Activated naive CD4-positive, alpha-beta T cell treated with anti-CD3 and anti-CD28 coated beads, Interleukin-2, amount 50 U/mL, for 72 hours (primary cell): ENCODE results near the gene SLC23A1. TPM values are rescaled to one million over a fixed set of nuclear protein-coding genes. Genes with fewer than 3 reads are reported as not detected.
A peak's percentile ranks its signal among the peaks of the same experiment; 100 is the strongest.
"Not testable (repeated sequence)": the region's sequence is repeated elsewhere in the genome, so short reads cannot be mapped to it uniquely, and the experiment has no call there.

Experiments
- ATAC-seq, 2 donors: fragments of 150-1000 bp; cut with Tn5 transposase; 2 replicates each; pipeline ENCODE4 v1.10.0; 2021; ENCODE audit warnings: mild to moderate bottlenecking in 2 of 2, moderate library complexity in 2 of 2
- DNase-seq, 2 donors: peaks; one replicate each; pipeline ENCODE4 v3.0.0; 2021 to 2022; ENCODE audit warnings: low spot score in 2 of 2
- H3K27ac Mint-ChIP-seq, 2 donors: one replicate each; pipeline ENCODE4 v1.8.0; 2022; ENCODE audit warnings: mild to moderate bottlenecking in 2 of 2, mixed read lengths in 2 of 2
- H3K36me3 Mint-ChIP-seq, 2 donors: one replicate each; pipeline ENCODE4 v1.8.0; 2022; ENCODE audit warnings: mixed read lengths in 2 of 2
- H3K9me3 Mint-ChIP-seq, 2 donors: one replicate each; pipeline ENCODE4 v1.8.0; 2022; ENCODE audit warnings: mixed read lengths in 2 of 2
- total RNA-seq, 2 donors: library from RNA; stranded (reverse); gene quantifications; one replicate each; pipeline ENCODE4 v1.2.3, GENCODE V29; 2022

SLC23A1 gene
- total RNA-seq, 2 donors from 2014 or later, result 0.25 to 2.3 TPM

DNA sequence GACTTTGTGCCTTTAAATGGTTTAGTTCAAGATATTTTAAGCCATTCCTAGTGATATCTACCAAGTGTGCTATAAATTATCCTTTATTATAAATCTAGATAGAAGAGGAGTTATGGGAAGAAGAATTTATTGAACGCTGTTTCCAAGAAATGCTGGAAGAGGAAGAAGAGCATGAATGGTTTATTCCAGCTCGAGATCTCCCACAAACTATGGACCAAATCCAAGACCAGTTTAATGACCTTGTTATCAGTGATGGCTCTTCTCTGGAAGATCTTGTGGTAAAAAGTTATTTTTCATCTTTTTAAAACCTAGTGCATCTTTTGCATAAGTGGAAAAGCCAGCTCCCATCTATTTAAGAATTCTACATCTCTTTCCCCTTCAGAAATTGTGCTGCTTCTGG is 18.6 kb downstream of the SLC23A1 start:
- no peaks in the 10 kb centered on the region for H3K9me3 Mint-ChIP-seq
- DNase-seq (no peak), ATAC-seq (no peak)
- H3K27ac Mint-ChIP-seq, result no peak overlapping the region
- peaks cover 0 to 19% of the 10 kb centered on the region in 2 donors for H3K36me3 Mint-ChIP-seq

- ATAC-seq, result no peak
- no peak for DNase-seq
- Mint-ChIP-seq H3K27ac (no peak overlapping the region), H3K36me3 (peaks cover 0 to 19% of the 10 kb centered on the region in 2 donors), H3K9me3 (no peaks in the 10 kb centered on the region)
Observed at GRCh38 chr5:139363937-139364336, 19.2 kb downstream of the SLC23A1 start.

GRCh38 chr5:139361835-139362429 is 21.2 kb downstream of the SLC23A1 start:
- H3K9me3 Mint-ChIP-seq, result no peaks in the 10 kb centered on the region
- DNase-seq (no peak), ATAC-seq (no peak)
- H3K27ac Mint-ChIP-seq, result peak overlapping the region in 1 of 2 donors; percentile 40
- H3K36me3 Mint-ChIP-seq, result peaks cover 0 to 19% of the 10 kb centered on the region in 2 donors

- DNase-seq (no peak), ATAC-seq (no peak)
- Mint-ChIP-seq H3K9me3 (no peaks in the 10 kb centered on the region), H3K27ac (no peak overlapping the region), H3K36me3 (peaks cover 0 to 19% of the 10 kb centered on the region in 2 donors)
Observed at GRCh38 chr5:139360384-139360783, 22.7 kb downstream of the SLC23A1 start.

GRCh38 chr5:139358064-139358463 is 25.0 kb downstream of the SLC23A1 start:
- Mint-ChIP-seq H3K9me3 (no peaks in the 10 kb centered on the region), H3K27ac (no peak overlapping the region), H3K36me3 (peaks cover 0 to 11% of the 10 kb centered on the region in 2 donors)
- ATAC-seq (no peak), DNase-seq (no peak)

DNA sequence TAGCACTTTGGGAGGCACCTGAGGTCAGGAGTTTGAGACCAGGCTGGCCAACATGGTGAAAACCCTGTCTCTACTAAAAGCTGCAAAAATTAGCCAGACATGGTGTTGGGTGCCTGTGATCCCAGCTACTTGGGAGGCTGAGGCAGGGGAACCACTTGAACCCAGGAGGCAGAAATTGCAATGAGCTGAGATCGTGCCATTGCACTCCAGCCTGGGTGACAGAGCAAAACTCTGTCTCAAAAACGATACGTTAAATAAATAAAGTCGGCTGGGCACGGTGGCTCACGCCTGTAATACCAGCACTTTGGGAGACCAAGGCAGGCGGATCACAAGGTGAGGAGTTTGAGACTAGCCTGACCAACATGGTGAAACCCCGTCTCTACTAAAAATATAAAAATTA is 27.2 kb downstream of the SLC23A1 start:
- not testable (repeated sequence) for ATAC-seq, DNase-seq, H3K9me3 Mint-ChIP-seq, H3K36me3 Mint-ChIP-seq, H3K27ac Mint-ChIP-seq

DNA sequence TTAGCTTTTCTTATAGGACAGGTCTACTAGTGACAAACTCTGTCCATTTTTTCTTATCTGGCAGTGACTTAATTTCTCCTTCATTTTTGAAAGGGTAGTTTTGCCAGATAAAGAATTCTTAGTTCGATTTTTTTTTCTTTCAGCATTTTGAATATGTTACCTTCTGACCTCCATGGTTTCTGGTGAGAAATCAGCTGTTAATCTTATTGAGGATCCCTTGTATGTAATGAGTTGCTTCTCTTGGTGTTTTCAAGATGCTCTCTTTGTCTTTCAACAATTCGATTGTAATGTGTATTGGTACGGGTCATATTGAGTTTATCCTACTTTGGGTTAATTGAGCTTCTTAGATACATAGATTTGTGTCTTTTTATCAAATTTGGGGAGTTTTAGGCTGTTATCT is 28.9 kb downstream of the SLC23A1 start:
- H3K27ac Mint-ChIP-seq, result no peak overlapping the region
- no peak for ATAC-seq

GRCh38 chr5:139347863-139348262 is 35.2 kb downstream of the SLC23A1 start:
- H3K27ac Mint-ChIP-seq, DNase-seq, H3K9me3 Mint-ChIP-seq: not testable (repeated sequence)
- peak in 1 of 2 donors; percentile 14 for ATAC-seq
- peaks cover 6 to 16% of the 10 kb centered on the region in 2 donors for H3K36me3 Mint-ChIP-seq

More for the DNA sequence above, 28.9 kb downstream of the SLC23A1 start:
- DNase-seq, result no peak
- H3K36me3 Mint-ChIP-seq, result peaks cover 0 to 9% of the 10 kb centered on the region in 2 donors
- H3K9me3 Mint-ChIP-seq, result no peaks in the 10 kb centered on the region

- not testable (repeated sequence) for H3K9me3 Mint-ChIP-seq, ATAC-seq, DNase-seq
- H3K27ac Mint-ChIP-seq, result peak overlapping the region in 1 of 2 donors; percentile 81
- peaks cover 18 to 31% of the 10 kb centered on the region in 2 donors for H3K36me3 Mint-ChIP-seq
Observed at GRCh38 chr5:139345442-139345841, 37.7 kb downstream of the SLC23A1 start.

DNA sequence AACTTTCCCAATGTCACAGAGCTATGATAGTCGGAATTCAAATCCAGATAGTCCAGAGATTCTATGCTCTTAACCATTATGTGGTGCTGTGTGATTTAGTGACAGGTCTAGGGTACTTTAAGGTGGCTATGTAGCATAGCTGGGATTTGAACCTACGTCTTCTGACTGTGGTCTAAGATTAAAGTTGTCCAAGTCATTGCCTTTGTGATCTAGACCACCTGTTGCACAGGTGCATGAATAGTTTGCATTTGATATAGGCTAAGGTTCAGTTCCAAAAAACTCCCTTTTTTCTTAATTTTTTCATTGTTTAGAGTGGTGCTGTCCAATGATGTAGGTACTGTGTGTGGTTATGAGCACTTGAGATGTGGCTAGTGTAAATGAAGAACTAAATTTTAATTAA is 38.9 kb downstream of the SLC23A1 start:
- ATAC-seq (no peak), DNase-seq (no peak)
- Mint-ChIP-seq H3K9me3 (no peaks in the 10 kb centered on the region), H3K27ac (no peak overlapping the region), H3K36me3 (peaks cover 18 to 31% of the 10 kb centered on the region in 2 donors)

- no peaks in the 10 kb centered on the region for H3K9me3 Mint-ChIP-seq
- H3K36me3 Mint-ChIP-seq, result peaks cover 18 to 31% of the 10 kb centered on the region in 2 donors
- H3K27ac Mint-ChIP-seq, result peak overlapping the region; percentile 94 to 98
- ATAC-seq, result no peak
- no peak for DNase-seq
Observed at GRCh38 chr5:139343476-139343875, 39.6 kb downstream of the SLC23A1 start.

GRCh38 chr5:139342423-139342723 is 40.7 kb downstream of the SLC23A1 start:
- DNase-seq (no peak), ATAC-seq (no peak)
- Mint-ChIP-seq H3K9me3 (no peaks in the 10 kb centered on the region), H3K36me3 (peaks cover 18 to 31% of the 10 kb centered on the region in 2 donors), H3K27ac (peak overlapping the region; percentile 94 to 98)

- no peaks in the 10 kb centered on the region for H3K9me3 Mint-ChIP-seq
- ATAC-seq (peak; percentile 88 to 92), DNase-seq (peak; percentile 96)
- peaks cover 18 to 26% of the 10 kb centered on the region in 2 donors for H3K36me3 Mint-ChIP-seq
- peak within 1 kb of the TSS; percentile 94 to 98 for H3K27ac Mint-ChIP-seq
Observed at GRCh38 chr5:139341689-139342422, 41.2 kb downstream of the SLC23A1 start, which contains the start of gene PAIP2. TSS of gene PAIP2 (plus strand) at chr5:139341854. CDS start at chr5:139363785, 21,931 bp downstream.

GRCh38 chr5:139341187-139341688 is 41.9 kb downstream of the SLC23A1 start:
- ATAC-seq, result no peak
- Mint-ChIP-seq H3K36me3 (peaks cover 18 to 23% of the 10 kb centered on the region in 2 donors), H3K9me3 (no peaks in the 10 kb centered on the region), H3K27ac (peak overlapping the region; percentile 94 to 98)
- no peak for DNase-seq

DNA sequence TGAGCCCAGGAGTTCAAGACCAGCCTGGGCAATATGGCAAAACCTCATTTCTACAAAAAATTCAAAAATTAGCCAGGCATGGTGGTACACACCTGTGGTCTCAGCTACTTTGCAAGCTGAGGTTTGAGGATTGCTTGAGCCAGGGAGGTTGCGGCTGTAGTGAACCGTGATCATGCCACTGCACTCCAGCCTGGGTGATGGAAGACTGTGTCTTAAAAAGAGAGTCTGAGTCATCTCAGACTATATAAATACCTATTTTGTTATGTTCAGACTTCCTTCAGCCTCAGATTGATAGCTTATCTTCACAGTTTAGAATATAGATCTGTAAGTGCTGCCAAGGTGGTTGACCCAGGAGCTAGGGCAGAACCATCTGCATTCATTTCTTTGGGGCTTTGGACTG is 43.0 kb downstream of the SLC23A1 start:
- no peaks in the 10 kb centered on the region for H3K9me3 Mint-ChIP-seq
- H3K27ac Mint-ChIP-seq, result no peak overlapping the region
- peaks cover 18 to 23% of the 10 kb centered on the region in 2 donors for H3K36me3 Mint-ChIP-seq
- ATAC-seq (no peak), DNase-seq (no peak)

GRCh38 chr5:139335811-139336210 is 47.3 kb downstream of the SLC23A1 start:
- H3K9me3 Mint-ChIP-seq, result no peaks in the 10 kb centered on the region
- H3K27ac Mint-ChIP-seq, result peak overlapping the region; percentile 39 to 60
- no peak for DNase-seq
- ATAC-seq, result peak; percentile 28 to 39
- H3K36me3 Mint-ChIP-seq, result peaks cover 0 to 6% of the 10 kb centered on the region in 2 donors
